Measurements from ENCODE around the gene HYAL2.
A peak's percentile ranks its signal among the peaks of the same experiment; 100 is the strongest.

HYAL2 gene

DNA sequence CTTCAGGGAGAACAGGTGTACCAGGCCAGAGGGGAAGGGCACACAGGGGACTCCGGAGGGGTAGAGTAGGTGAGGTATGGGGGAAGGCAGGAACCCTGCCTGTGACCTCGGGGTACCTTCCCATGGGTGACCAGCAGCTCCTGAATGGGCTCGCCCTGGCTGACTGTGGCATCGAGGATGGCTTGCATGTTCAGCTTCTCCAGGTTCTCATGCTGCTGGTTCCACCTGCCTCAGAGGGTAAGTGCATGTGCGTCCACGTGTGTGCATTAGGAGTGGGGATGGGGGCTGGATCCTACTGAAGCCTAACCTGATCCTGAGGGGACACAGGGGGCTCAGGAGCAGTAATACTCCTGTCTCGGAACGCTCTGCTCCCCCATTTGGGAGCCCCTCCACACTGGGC, 22.5 kb upstream of the HYAL2 start:
- POLR2A ChIA-PET, result interaction anchor here (1.0 to 1.5 kb wide), 2 partner anchors 8 to 12 kb away, joined by 3 to 12 read pairs; no protein-coding TSS in a partner anchor
- CTCF ChIA-PET, result interaction anchor here (1.1 kb wide), 1 partner anchor 8 kb away, joined by 5 read pairs; no protein-coding TSS in a partner anchor
- H3K4me1 ChIP-seq (ENCODE audit: control insufficient read depth, insufficient read depth, low read length), result peaks cover 4% of the 10 kb centered on the region; the same call in 1 of the 2 replicates
- no peaks in the 10 kb centered on the region for H3K9me3 ChIP-seq (ENCODE audit: control insufficient read depth, insufficient read depth, low read depth, low read length)
- H3K4me3 ChIP-seq (ENCODE audit: low read depth, low read length), result no peak overlapping the region
- no peak overlapping the region for H3K27ac ChIP-seq (ENCODE audit: extremely low read depth, low read depth, low read length)
- TF ChIP-seq MEIS1 (CRISPR knock-in tag; IDR thresholded peaks at IDR 0.05; ENCODE audit: borderline replicate concordance) (no peak), ZNF350 (tag by site-specific recombination; IDR thresholded peaks at IDR 0.05) (no peak), ZBTB21 (tag by site-specific recombination; IDR thresholded peaks at IDR 0.05) (no peak), ZNF843 (tag by site-specific recombination; IDR thresholded peaks at IDR 0.05) (no peak), BCL11B (tag by site-specific recombination; IDR thresholded peaks at IDR 0.05; ENCODE audit: low read depth) (no peak)
- peaks cover 0 to 55% of the 10 kb centered on the region in 2 experiments; a peak in 1 of 3 replicates for H3K36me3 ChIP-seq (ENCODE audit: control insufficient read depth in 2 of 2, insufficient read depth in 1 of 2, low read length in 2 of 2)

- no peak overlapping the region for H3K27ac ChIP-seq (ENCODE audit: extremely low read depth, low read depth, low read length)
- CTCF ChIA-PET, result interaction anchor here (1.0 kb wide), 1 partner anchor 199 kb away, joined by 3 read pairs; no protein-coding TSS in a partner anchor
- no peaks in the 10 kb centered on the region for H3K9me3 ChIP-seq (ENCODE audit: control insufficient read depth, insufficient read depth, low read depth, low read length)
- H3K4me1 ChIP-seq (ENCODE audit: control insufficient read depth, insufficient read depth, low read length), result peaks cover 4% of the 10 kb centered on the region; the same call in 1 of the 2 replicates
- POLR2A ChIA-PET, result no interaction called here
- peaks cover 0 to 40% of the 10 kb centered on the region in 2 experiments; a peak in 1 of 3 replicates for H3K36me3 ChIP-seq (ENCODE audit: control insufficient read depth in 2 of 2, insufficient read depth in 1 of 2, low read length in 2 of 2)
- TF ChIP-seq ZNF23 (tag by site-specific recombination; IDR thresholded peaks at IDR 0.05; ENCODE audit: borderline replicate concordance) (no peak), ZNF48 (tag by site-specific recombination; IDR thresholded peaks at IDR 0.05) (no peak), OSR2 (tag by site-specific recombination; IDR thresholded peaks at IDR 0.05) (no peak), ZNF830 (tag by site-specific recombination; IDR thresholded peaks at IDR 0.05; ENCODE audit: low read depth) (no peak), ZNF776 (tag by site-specific recombination; IDR thresholded peaks at IDR 0.05; ENCODE audit: borderline replicate concordance) (no peak), GLIS1 (tag by site-specific recombination; IDR thresholded peaks at IDR 0.05) (0 out of 2 replicates have a peak, but pooled peaks have one; percentile 16)
- H3K4me3 ChIP-seq (ENCODE audit: low read depth, low read length), result no peak overlapping the region
These were observed 20.5 kb upstream of the HYAL2 start for GRCh38 chr3:50342813-50343633.

- peaks cover 2% of the 10 kb centered on the region; the same call in 1 of the 2 replicates for H3K4me1 ChIP-seq (ENCODE audit: control insufficient read depth, insufficient read depth, low read length)
- H3K9me3 ChIP-seq (ENCODE audit: control insufficient read depth, insufficient read depth, low read depth, low read length), result no peaks in the 10 kb centered on the region
- CTCF ChIA-PET, result no interaction called here
- no peak overlapping the region for H3K27ac ChIP-seq (ENCODE audit: extremely low read depth, low read depth, low read length)
- no peak overlapping the region for H3K4me3 ChIP-seq (ENCODE audit: low read depth, low read length)
- POLR2A ChIA-PET, result no interaction called here
- H3K36me3 ChIP-seq (ENCODE audit: control insufficient read depth in 2 of 2, insufficient read depth in 1 of 2, low read length in 2 of 2), result peaks cover 0 to 32% of the 10 kb centered on the region in 2 experiments; a peak in 1 of 3 replicates
- TF ChIP-seq ZNF121 (tag by site-specific recombination; IDR thresholded peaks at IDR 0.05), result no peak
- TF ChIP-seq, protein P1, sequence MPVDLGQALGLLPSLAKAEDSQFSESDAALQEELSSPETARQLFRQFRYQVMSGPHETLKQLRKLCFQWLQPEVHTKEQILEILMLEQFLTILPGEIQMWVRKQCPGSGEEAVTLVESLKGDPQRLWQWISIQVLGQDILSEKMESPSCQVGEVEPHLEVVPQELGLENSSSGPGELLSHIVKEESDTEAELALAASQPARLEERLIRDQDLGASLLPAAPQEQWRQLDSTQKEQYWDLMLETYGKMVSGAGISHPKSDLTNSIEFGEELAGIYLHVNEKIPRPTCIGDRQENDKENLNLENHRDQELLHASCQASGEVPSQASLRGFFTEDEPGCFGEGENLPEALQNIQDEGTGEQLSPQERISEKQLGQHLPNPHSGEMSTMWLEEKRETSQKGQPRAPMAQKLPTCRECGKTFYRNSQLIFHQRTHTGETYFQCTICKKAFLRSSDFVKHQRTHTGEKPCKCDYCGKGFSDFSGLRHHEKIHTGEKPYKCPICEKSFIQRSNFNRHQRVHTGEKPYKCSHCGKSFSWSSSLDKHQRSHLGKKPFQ (tag by site-specific recombination; IDR thresholded peaks at IDR 0.05), result no peak
- TF ChIP-seq ZNF280D (tag by site-specific recombination; IDR thresholded peaks at IDR 0.05), result no peak
- TF ChIP-seq, protein P2, sequence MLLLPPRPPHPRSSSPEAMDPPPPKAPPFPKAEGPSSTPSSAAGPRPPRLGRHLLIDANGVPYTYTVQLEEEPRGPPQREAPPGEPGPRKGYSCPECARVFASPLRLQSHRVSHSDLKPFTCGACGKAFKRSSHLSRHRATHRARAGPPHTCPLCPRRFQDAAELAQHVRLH (tag by site-specific recombination; IDR thresholded peaks at IDR 0.05), result no peak
- no peak for TF ChIP-seq ZNF777 (tag by site-specific recombination; IDR thresholded peaks at IDR 0.05; ENCODE audit: borderline replicate concordance)
- TF ChIP-seq ZNF426 (tag by site-specific recombination; IDR thresholded peaks at IDR 0.05), result no peak
- TF ChIP-seq, protein P3, sequence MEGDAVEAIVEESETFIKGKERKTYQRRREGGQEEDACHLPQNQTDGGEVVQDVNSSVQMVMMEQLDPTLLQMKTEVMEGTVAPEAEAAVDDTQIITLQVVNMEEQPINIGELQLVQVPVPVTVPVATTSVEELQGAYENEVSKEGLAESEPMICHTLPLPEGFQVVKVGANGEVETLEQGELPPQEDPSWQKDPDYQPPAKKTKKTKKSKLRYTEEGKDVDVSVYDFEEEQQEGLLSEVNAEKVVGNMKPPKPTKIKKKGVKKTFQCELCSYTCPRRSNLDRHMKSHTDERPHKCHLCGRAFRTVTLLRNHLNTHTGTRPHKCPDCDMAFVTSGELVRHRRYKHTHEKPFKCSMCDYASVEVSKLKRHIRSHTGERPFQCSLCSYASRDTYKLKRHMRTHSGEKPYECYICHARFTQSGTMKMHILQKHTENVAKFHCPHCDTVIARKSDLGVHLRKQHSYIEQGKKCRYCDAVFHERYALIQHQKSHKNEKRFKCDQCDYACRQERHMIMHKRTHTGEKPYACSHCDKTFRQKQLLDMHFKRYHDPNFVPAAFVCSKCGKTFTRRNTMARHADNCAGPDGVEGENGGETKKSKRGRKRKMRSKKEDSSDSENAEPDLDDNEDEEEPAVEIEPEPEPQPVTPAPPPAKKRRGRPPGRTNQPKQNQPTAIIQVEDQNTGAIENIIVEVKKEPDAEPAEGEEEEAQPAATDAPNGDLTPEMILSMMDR (tag by site-specific recombination; IDR thresholded peaks at IDR 0.05), result no peak
- TF ChIP-seq ZNF155 (tag by site-specific recombination; IDR thresholded peaks at IDR 0.05), result no peak
- no peak for TF ChIP-seq ZNF76 (tag by site-specific recombination; IDR thresholded peaks at IDR 0.05; ENCODE audit: borderline replicate concordance, low read depth)
- TF ChIP-seq SP3 (tag by site-specific recombination; IDR thresholded peaks at IDR 0.05), result no peak
- TF ChIP-seq ZFHX2 (tag by site-specific recombination; conservative IDR thresholded peaks at IDR 0.05), result no peak
- no peak for TF ChIP-seq ZNF16 (tag by site-specific recombination; IDR thresholded peaks at IDR 0.05; ENCODE audit: low read depth)
- TF ChIP-seq ZNF791 (tag by site-specific recombination; IDR thresholded peaks at IDR 0.05), result no peak
These were observed 19.6 kb upstream of the HYAL2 start for GRCh38 chr3:50341996-50342650.
